ENCODE data around the gene NPTX1.

DNA sequence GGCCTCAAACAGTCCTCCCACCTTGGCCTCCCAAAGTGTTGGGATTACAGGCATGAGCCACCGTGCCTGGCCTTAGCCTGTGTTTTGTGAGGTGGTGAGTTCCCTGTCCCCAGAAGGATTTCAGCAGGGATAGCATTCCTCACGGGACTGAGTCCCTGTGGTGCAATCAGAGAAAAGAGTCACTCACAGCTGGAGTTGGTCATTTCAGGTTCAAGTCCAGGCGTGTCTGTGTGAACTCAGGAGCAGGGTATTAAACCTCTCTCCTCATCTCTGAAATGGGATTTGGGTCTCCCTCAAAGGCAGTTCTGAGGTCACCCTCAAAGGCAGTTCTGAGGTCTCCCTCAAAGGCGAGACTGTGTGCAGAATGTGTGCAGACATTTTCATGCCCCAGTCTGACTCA is 28.6 kb downstream of the NPTX1 start:
- no peak for TF ChIP-seq POLR2A (IDR thresholded peaks at IDR 0.05; ENCODE audit: extremely low read depth, insufficient read length)
- TF ChIP-seq, protein P1, sequence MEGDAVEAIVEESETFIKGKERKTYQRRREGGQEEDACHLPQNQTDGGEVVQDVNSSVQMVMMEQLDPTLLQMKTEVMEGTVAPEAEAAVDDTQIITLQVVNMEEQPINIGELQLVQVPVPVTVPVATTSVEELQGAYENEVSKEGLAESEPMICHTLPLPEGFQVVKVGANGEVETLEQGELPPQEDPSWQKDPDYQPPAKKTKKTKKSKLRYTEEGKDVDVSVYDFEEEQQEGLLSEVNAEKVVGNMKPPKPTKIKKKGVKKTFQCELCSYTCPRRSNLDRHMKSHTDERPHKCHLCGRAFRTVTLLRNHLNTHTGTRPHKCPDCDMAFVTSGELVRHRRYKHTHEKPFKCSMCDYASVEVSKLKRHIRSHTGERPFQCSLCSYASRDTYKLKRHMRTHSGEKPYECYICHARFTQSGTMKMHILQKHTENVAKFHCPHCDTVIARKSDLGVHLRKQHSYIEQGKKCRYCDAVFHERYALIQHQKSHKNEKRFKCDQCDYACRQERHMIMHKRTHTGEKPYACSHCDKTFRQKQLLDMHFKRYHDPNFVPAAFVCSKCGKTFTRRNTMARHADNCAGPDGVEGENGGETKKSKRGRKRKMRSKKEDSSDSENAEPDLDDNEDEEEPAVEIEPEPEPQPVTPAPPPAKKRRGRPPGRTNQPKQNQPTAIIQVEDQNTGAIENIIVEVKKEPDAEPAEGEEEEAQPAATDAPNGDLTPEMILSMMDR (IDR thresholded peaks at IDR 0.05; ENCODE audit: low read depth, low read length): no peak
- TF ChIP-seq MYC (IDR thresholded peaks at IDR 0.05; ENCODE audit: low read depth, low read length): no peak
- TF ChIP-seq, protein P2, sequence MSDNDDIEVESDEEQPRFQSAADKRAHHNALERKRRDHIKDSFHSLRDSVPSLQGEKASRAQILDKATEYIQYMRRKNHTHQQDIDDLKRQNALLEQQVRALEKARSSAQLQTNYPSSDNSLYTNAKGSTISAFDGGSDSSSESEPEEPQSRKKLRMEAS (IDR thresholded peaks at IDR 0.05; ENCODE audit: low read depth, low read length): no peak
